Psoas muscle (tissue), 8 donors: ENCODE measurements around the gene ZBTB47. TPM values are rescaled to one million over a fixed set of nuclear protein-coding genes. Genes with fewer than 3 reads are reported as not detected.

Experiments used
- ATAC-seq, 4 donors: fragments of 200-7000 bp; cut with Tn5 transposase; one replicate each; pipeline ENCODE4 v1.9.1; 2020; ENCODE audit warnings: moderate library complexity in 3 of 4, mild to moderate bottlenecking in 2 of 4
- DNase-seq, 2 donors: peaks; one replicate each; pipeline ENCODE4 v3.0.0-alpha.2; 2020
- H3K27ac ChIP-seq: fragments of 200-600 bp; one replicate; pipeline ENCODE4 v1.8.0; 2022
- H3K27me3 ChIP-seq, 3 donors: fragments of 200-600 bp in 1 of 3; one replicate each; pipeline versions ENCODE4 v1.6.1 to v1.8.0; 2013 to 2022; ENCODE audit warnings: low read length in 2 of 3, mild to moderate bottlenecking in 2 of 3, moderate library complexity in 1 of 3; ENCODE audit not compliant: insufficient read depth in 3 of 3
- H3K36me3 ChIP-seq, 2 donors: fragments of 200-600 bp in 1 of 2; one replicate each; pipeline versions ENCODE4 v1.6.1 to v1.8.0; 2013 to 2022; ENCODE audit warnings: low read depth in 1 of 2, mild to moderate bottlenecking in 1 of 2, moderate library complexity in 1 of 2; ENCODE audit not compliant: insufficient read depth in 1 of 2
- H3K4me1 ChIP-seq: fragments of 200-600 bp; one replicate; pipeline ENCODE4 v1.8.0; 2022
- H3K4me3 ChIP-seq: fragments of 200-600 bp; one replicate; pipeline ENCODE4 v1.8.0; 2022; ENCODE audit warnings: mild to moderate bottlenecking
- H3K9me3 ChIP-seq: fragments of 200-600 bp; one replicate; pipeline ENCODE4 v1.8.0; 2022
- WGBS, 3 donors: extraction: QIAGEN DNeasy Blood & Tissue Kit; methylation state at CpG; one replicate each; pipeline versions ENCODE4 v1.1.6 to v1.1.7; 2013; 5-methylcytosine and 5-hydroxymethylcytosine counted together
- intact Hi-C, 2 donors: fragments of 100-400 bp; cut with DNase I; formaldehyde crosslinking; loops; one replicate each; pipeline versions ENCODE4 v1.11.0 to v1.14.2; 2022
- polyA plus RNA-seq, 3 donors: library from polyadenylated mRNA; stranded (reverse); fragments of 200-250 nt; gene quantifications; one replicate each; pipeline ENCODE4 v1.2.3, GENCODE V29; 2013
- total RNA-seq, 4 donors: library from RNA; stranded (reverse); fragmentation: NEBNext Ultra II Directional in 2 of 4; extraction: Animal tissue kit (Norgen Biotek cat#: 25700) in 2 of 4; gene quantifications; one replicate each; pipeline versions ENCODE4 v1.2.1 to v1.2.4, GENCODE V29; 2021 to 2023
- TF ChIP-seq, protein P1 (sequence below): fragments of 200-600 bp; IDR thresholded peaks from one replicate; pipeline ENCODE4 v1.8.0; 2022; ENCODE audit warnings: antibody characterized with exemption
- donor health status: healthy with polysubstance abuse.
- donor health status: DM: no; HTN: no; CAD: no; lungs with moderate emphysema.
- donor health status: Bipolar disorder and iron deficiency.
- donor health status: healthy.
- donor health status: DM: yes; HTN: yes; CAD: no.
- donor health status: DM: no; HTN: no; CAD: no.
- donor health status: DM: no; HTN: no; CAD: no.
- donor health status: DM: yes; HTN: yes; CAD: no.

The ZBTB47 gene
- total and polyA plus RNA-seq, 7 donors = 41.6 to 151 (median 90.3) TPM

DNA sequence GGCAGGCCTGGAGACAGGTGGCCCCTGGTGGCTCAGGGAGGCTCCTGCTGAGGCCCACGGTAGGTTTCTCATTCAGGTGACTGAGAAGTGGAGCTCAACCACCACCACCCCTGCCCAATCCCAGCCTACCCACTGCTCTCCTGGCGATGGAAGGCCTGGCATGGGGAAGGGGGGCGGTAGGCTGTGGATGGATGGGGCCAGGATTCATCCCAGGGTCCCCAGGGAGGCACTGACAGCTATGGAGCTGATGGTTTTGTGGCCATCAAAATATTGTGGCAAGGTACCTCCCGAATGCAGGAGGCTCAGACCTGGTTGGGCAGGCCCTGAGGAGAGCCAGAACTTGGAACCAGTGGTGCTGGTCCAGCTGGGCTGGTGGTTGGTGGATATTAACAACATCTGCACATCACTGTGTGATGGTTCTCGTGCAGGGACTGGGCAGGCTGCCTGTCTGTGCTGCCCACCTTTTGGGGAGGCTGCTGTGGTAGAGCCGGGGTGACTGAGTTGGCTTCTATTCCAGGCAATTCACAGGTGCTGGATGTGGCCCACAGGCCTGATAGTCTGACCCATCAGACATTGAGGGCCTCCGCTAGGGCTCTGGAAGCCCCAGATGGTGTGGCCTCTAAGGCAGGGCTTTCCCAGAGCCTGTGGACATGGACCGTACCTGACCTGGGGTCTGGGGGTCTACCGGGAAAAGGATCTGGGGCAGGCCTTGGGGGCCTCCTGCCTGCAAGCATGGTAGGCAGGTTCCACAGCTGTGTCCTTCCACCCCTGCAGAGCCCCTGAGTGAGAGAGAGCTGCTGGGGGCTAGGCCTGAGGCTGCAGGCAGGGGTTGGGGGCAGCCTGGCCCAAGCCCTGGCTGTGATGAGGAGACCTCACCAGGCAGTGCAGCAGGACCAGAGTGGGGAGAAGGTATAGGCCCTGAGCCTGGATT is 3.4 kb downstream of the ZBTB47 start:
- Histone ChIP-seq H3K4me3 (no peak overlapping the region), H3K27ac (peak overlapping the region; percentile 98), H3K9me3 (no peaks in the 10 kb centered on the region), H3K27me3 (no peaks in the 10 kb centered on the region), H3K4me1 (peaks cover 62% of the 10 kb centered on the region), H3K36me3 (peaks cover 0 to 20% of the 10 kb centered on the region in 2 donors)
- intact Hi-C loops = loop anchor here in 1 of 2 donors (10.0 kb wide), 1 partner anchor 88 kb away; no protein-coding TSS in a partner anchor
- TF ChIP-seq, protein P1, sequence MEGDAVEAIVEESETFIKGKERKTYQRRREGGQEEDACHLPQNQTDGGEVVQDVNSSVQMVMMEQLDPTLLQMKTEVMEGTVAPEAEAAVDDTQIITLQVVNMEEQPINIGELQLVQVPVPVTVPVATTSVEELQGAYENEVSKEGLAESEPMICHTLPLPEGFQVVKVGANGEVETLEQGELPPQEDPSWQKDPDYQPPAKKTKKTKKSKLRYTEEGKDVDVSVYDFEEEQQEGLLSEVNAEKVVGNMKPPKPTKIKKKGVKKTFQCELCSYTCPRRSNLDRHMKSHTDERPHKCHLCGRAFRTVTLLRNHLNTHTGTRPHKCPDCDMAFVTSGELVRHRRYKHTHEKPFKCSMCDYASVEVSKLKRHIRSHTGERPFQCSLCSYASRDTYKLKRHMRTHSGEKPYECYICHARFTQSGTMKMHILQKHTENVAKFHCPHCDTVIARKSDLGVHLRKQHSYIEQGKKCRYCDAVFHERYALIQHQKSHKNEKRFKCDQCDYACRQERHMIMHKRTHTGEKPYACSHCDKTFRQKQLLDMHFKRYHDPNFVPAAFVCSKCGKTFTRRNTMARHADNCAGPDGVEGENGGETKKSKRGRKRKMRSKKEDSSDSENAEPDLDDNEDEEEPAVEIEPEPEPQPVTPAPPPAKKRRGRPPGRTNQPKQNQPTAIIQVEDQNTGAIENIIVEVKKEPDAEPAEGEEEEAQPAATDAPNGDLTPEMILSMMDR = no peak
- DNase-seq = peak in 1 of 2 donors; percentile 47
- no peak for ATAC-seq
- WGBS, 3 donors = 72 to 85% (median 76%) methylated on average over 9 of the region's 9 CpGs

DNA sequence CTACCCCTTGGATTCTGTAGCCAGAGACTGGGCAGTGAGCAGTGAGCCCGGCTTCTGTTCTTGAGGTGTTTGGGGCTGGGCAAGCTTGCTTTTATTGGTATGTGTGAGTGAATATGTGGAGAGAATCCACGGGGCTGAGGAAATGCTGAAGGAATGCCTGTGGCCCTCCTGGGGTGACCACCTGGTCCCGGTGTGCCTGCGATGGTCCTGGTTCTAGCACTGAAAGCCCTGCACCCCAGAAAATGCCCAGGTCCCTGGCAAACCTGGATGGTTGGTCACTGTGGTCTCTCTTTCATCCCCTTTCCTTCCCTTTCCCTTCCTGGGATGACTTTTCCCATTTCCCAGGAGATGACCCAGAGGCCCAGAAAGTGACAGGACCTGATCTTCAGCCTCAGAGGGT is 4.2 kb downstream of the ZBTB47 start:
- TF ChIP-seq, protein P1 = no peak
- H3K4me1 ChIP-seq = peaks cover 57% of the 10 kb centered on the region
- H3K9me3 ChIP-seq = no peaks in the 10 kb centered on the region
- no peak for DNase-seq
- H3K36me3 ChIP-seq = peaks cover 0 to 20% of the 10 kb centered on the region in 2 donors
- ATAC-seq = no peak
- H3K27me3 ChIP-seq = no peaks in the 10 kb centered on the region
- H3K4me3 ChIP-seq = no peak overlapping the region
- peak overlapping the region; percentile 98 for H3K27ac ChIP-seq
- intact Hi-C loops = loop anchor here in 1 of 2 donors (10.0 kb wide), 1 partner anchor 87 kb away; no protein-coding TSS in a partner anchor
- 70 to 80% (median 79%) methylated on average over 4 of the region's 4 CpGs for WGBS, 3 donors

DNA sequence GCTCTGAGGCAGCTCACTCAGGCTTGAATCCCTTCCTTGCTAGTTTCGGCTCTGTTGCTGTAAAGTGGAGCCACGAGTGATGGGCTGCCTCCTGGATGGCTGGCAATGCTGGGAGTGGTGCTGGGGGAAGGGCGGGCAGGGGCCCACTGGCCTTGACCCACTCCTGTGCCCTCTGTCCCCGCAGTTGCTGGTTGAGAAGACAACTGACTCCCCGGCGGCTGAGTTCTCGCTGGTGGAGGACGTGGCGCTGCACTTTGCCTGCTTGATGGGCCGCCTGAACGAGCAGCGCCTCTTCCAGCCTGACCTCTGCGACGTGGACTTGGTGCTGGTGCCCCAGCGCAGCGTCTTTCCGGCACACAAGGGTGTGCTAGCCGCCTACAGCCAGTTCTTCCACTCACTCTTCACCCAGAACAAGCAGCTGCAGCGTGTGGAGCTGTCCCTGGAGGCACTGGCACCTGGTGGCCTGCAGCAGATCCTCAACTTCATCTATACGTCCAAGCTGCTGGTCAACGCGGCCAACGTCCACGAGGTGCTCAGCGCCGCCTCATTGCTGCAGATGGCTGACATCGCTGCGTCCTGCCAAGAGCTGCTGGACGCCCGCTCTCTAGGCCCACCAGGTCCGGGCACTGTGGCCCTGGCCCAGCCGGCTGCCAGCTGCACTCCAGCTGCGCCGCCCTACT is 4.7 kb downstream of the ZBTB47 start:
- no peak for DNase-seq
- Histone ChIP-seq H3K4me1 (peaks cover 52% of the 10 kb centered on the region), H3K9me3 (no peaks in the 10 kb centered on the region), H3K27ac (peak overlapping the region; percentile 98), H3K27me3 (no peaks in the 10 kb centered on the region), H3K36me3 (peaks cover 0 to 25% of the 10 kb centered on the region in 2 donors), H3K4me3 (no peak overlapping the region)
- intact Hi-C loops = loop anchor here in 1 of 2 donors (10.0 kb wide), 1 partner anchor 87 kb away; no protein-coding TSS in a partner anchor
- no peak for ATAC-seq
- TF ChIP-seq, protein P1 = no peak
- 56 to 79% (median 59%) methylated on average over 34 of the region's 34 CpGs for WGBS, 3 donors

DNA sequence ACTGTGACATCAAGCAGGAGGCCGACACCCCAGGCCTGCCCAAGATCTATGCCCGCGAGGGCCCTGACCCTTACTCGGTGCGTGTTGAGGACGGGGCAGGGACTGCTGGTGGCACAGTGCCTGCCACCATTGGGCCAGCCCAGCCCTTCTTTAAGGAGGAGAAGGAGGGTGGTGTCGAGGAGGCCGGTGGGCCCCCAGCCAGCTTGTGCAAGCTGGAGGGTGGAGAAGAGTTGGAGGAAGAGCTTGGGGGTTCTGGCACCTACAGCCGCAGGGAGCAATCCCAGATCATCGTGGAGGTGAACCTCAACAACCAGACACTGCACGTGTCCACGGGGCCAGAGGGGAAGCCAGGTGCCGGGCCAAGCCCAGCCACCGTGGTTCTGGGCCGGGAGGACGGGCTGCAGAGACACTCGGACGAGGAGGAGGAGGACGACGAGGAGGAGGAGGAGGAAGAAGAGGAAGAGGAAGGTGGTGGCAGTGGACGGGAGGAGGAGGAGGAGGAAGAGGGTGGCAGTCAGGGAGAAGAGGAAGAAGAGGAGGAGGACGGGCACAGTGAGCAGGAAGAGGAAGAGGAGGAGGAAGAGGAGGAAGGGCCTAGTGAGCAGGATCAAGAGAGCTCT is 5.4 kb downstream of the ZBTB47 start:
- H3K36me3 ChIP-seq = peaks cover 0 to 29% of the 10 kb centered on the region in 2 donors
- WGBS, 3 donors = 57 to 66% (median 58%) methylated on average over 21 to 22 of the region's 22 CpGs
- no peaks in the 10 kb centered on the region for H3K27me3 ChIP-seq
- peaks cover 47% of the 10 kb centered on the region for H3K4me1 ChIP-seq
- DNase-seq = no peak
- H3K4me3 ChIP-seq = no peak overlapping the region
- TF ChIP-seq, protein P1 = no peak
- intact Hi-C loops = loop anchor here in 1 of 2 donors (10.0 kb wide), 1 partner anchor 86 kb away; no protein-coding TSS in a partner anchor
- H3K27ac ChIP-seq = peak overlapping the region; percentile 98
- no peaks in the 10 kb centered on the region for H3K9me3 ChIP-seq
- ATAC-seq = no peak
